ENCODE results near the gene CSN3. TPM values are rescaled to one million over a fixed set of nuclear protein-coding genes. Genes with fewer than 3 reads are reported as not detected.

CSN3 gene
- total RNA-seq, 1 experiment from 2014 or later, result not detected

GRCh38 chr4:70277121-70277520 lies 34.7 kb downstream of the CSN3 start:
- Histone ChIP-seq H3K36me3 (ENCODE audit: control insufficient read depth, insufficient read depth, low read length) (no peaks in the 10 kb centered on the region), H3K27me3 (ENCODE audit: control insufficient read depth, insufficient read depth, low read length) (no peaks in the 10 kb centered on the region), H3K27ac (ENCODE audit: low read length) (no peak overlapping the region), H3K4me3 (ENCODE audit: low read depth in 2 of 2, low read length in 2 of 2) (no peak overlapping the region), H3K9me3 (ENCODE audit: control insufficient read depth, insufficient read depth, low read depth, low read length) (no peaks in the 10 kb centered on the region), H3K4me1 (ENCODE audit: control insufficient read depth, insufficient read depth, low read length) (no peaks in the 10 kb centered on the region)
- BruUV-seq (replicated peaks), result no TSS peak
- ATAC-seq (no peak), DNase-seq (ENCODE audit: low read depth, low spot score) (no peak)
- intact Hi-C loops (cut with micrococcal nuclease; ENCODE audit: unreplicated experiment) (no loop called here), in situ Hi-C loops (cut with HindIII; ENCODE audit: low pct_unique_long_range_greater_than_20kb, low sequenced_read_pairs) (no loop called here)
- ChIA-PET CTCF (no interaction called here), POLR2A (no interaction called here)
- TF ChIP-seq CTCF (IDR thresholded peaks at IDR 0.05), result no peak
- no peak for TF ChIP-seq SIN3A (IDR thresholded peaks at IDR 0.05; ENCODE audit: borderline replicate concordance, insufficient read depth, low read depth, low read length)
- no peak for TF ChIP-seq POLR2AphosphoS5 (IDR thresholded peaks at IDR 0.05; ENCODE audit: low read depth, low read length)
- TF ChIP-seq TCF7L2 (IDR thresholded peaks at IDR 0.05; ENCODE audit: low read depth, low read length), result no peak
- TF ChIP-seq REST (IDR thresholded peaks at IDR 0.05; ENCODE audit: insufficient read depth in 1 of 2, low read depth in 2 of 2, low read length in 1 of 2), result no peak

GRCh38 chr4:70280567-70280966 lies 38.2 kb downstream of the CSN3 start:
- ATAC-seq (no peak), DNase-seq (ENCODE audit: low read depth, low spot score) (no peak)
- ChIA-PET POLR2A (no interaction called here), CTCF (no interaction called here)
- H3K36me3 ChIP-seq (ENCODE audit: control insufficient read depth, insufficient read depth, low read length), result no peaks in the 10 kb centered on the region
- H3K4me3 ChIP-seq (ENCODE audit: low read depth in 2 of 2, low read length in 2 of 2), result no peak overlapping the region
- intact Hi-C loops (cut with micrococcal nuclease; ENCODE audit: unreplicated experiment) (no loop called here), in situ Hi-C loops (cut with HindIII; ENCODE audit: low pct_unique_long_range_greater_than_20kb, low sequenced_read_pairs) (no loop called here)
- no peaks in the 10 kb centered on the region for H3K27me3 ChIP-seq (ENCODE audit: control insufficient read depth, insufficient read depth, low read length)
- H3K9me3 ChIP-seq (ENCODE audit: control insufficient read depth, insufficient read depth, low read depth, low read length), result no peaks in the 10 kb centered on the region
- no peak overlapping the region for H3K27ac ChIP-seq (ENCODE audit: low read length)
- BruUV-seq (replicated peaks), result no TSS peak
- TF ChIP-seq REST (IDR thresholded peaks at IDR 0.05; ENCODE audit: insufficient read depth in 1 of 2, low read depth in 2 of 2, low read length in 1 of 2) (no peak), SIN3A (IDR thresholded peaks at IDR 0.05; ENCODE audit: borderline replicate concordance, insufficient read depth, low read depth, low read length) (no peak)
- H3K4me1 ChIP-seq (ENCODE audit: control insufficient read depth, insufficient read depth, low read length), result no peaks in the 10 kb centered on the region
